ENCODE results near the gene EFCC1.
"Not testable (repeated sequence)": the region's sequence is repeated elsewhere in the genome, so short reads cannot be mapped to it uniquely, and the experiment has no call there.

The EFCC1 gene

GRCh38 chr3:129061888-129062834, 61.1 kb downstream of the EFCC1 start:
- DNase-seq (ENCODE audit: low read depth, low spot score): no peak
- ChIA-PET CTCF (interaction anchor here (3.8 kb wide), 1 partner anchor 10 kb away, joined by 27 read pairs; no protein-coding TSS in a partner anchor), POLR2A (no interaction called here)
- TF ChIP-seq CTCF (IDR thresholded peaks at IDR 0.05; ENCODE audit: insufficient read depth, low read length, missing control alignments): no peak
- no peak overlapping the region for H3K4me3 ChIP-seq (ENCODE audit: low read depth, low read length)

- no peak for TF ChIP-seq CTCF (IDR thresholded peaks at IDR 0.05; ENCODE audit: insufficient read depth, low read length, missing control alignments)
- CTCF ChIA-PET: interaction anchor here (3.8 kb wide), 1 partner anchor 11 kb away, joined by 27 read pairs; no protein-coding TSS in a partner anchor
- no peak overlapping the region for H3K4me3 ChIP-seq (ENCODE audit: low read depth, low read length)
- no peak for DNase-seq (ENCODE audit: low read depth, low spot score)
- POLR2A ChIA-PET: no interaction called here
Observed at GRCh38 chr3:129063091-129063640, 62.1 kb downstream of the EFCC1 start.

- ChIA-PET POLR2A (no interaction called here), CTCF (interaction anchor here (3.8 to 8.6 kb wide), 2 partner anchors 9 to 12 kb away, joined by 27 to 112 read pairs; no protein-coding TSS in a partner anchor)
- no peak for DNase-seq (ENCODE audit: low read depth, low spot score)
- TF ChIP-seq CTCF (IDR thresholded peaks at IDR 0.05; ENCODE audit: insufficient read depth, low read length, missing control alignments): no peak
- no peak overlapping the region for H3K4me3 ChIP-seq (ENCODE audit: low read depth, low read length)
Observed at GRCh38 chr3:129063841-129064482, 62.9 kb downstream of the EFCC1 start.

- no peak for DNase-seq (ENCODE audit: low read depth, low spot score)
- ChIA-PET CTCF (interaction anchor here (0.7 to 8.6 kb wide), 3 partner anchors 11 to 94 kb away, joined by 4 to 112 read pairs (median 5); no protein-coding TSS in a partner anchor), POLR2A (no interaction called here)
- no peak overlapping the region for H3K4me3 ChIP-seq (ENCODE audit: low read depth, low read length)
- TF ChIP-seq CTCF (IDR thresholded peaks at IDR 0.05; ENCODE audit: insufficient read depth, low read length, missing control alignments): no peak
Observed at GRCh38 chr3:129065016-129065719, 64.1 kb downstream of the EFCC1 start.

- H3K4me3 ChIP-seq (ENCODE audit: low read depth, low read length): no peak overlapping the region
- POLR2A ChIA-PET: no interaction called here
- CTCF ChIA-PET: interaction anchor here (1.3 to 8.6 kb wide), 2 partner anchors 11 to 95 kb away, joined by 5 to 112 read pairs; no protein-coding TSS in a partner anchor
- DNase-seq (ENCODE audit: low read depth, low spot score): no peak
- TF ChIP-seq CTCF (IDR thresholded peaks at IDR 0.05; ENCODE audit: insufficient read depth, low read length, missing control alignments): no peak
Observed at GRCh38 chr3:129065720-129066073, 64.6 kb downstream of the EFCC1 start.

- CTCF ChIA-PET: interaction anchor here (1.1 to 8.6 kb wide), 4 partner anchors 8 to 178 kb away, joined by 3 to 112 read pairs (median 10); partner anchors contain the start of gene RAB43
- POLR2A ChIA-PET; DNase-seq (ENCODE audit: low read depth, low spot score); H3K4me3 ChIP-seq (ENCODE audit: low read depth, low read length): not testable (repeated sequence)
Observed at GRCh38 chr3:129067719-129068118, 66.6 kb downstream of the EFCC1 start.
